COLO668 (cell line): ENCODE data around the gene ADAM8.
"Not testable (repeated sequence)": the region's sequence is repeated elsewhere in the genome, so short reads cannot be mapped to it uniquely, and the experiment has no call there.

Experiments used
- DNase-seq: peaks from one replicate; lab custom pipeline; 2025; ENCODE audit not compliant: unreplicated experiment; lab: John Stamatoyannopoulos, UW

Gene ADAM8

GRCh38 chr10:133269367-133269766 lies 7.3 kb downstream of the ADAM8 start:
- DNase-seq, result no peak

- no peak for DNase-seq
Measured at GRCh38 chr10:133268532-133268931, 8.1 kb downstream of the ADAM8 start.

GRCh38 chr10:133267829-133268228 lies 8.8 kb downstream of the ADAM8 start:
- no peak for DNase-seq

- no peak for DNase-seq
Measured at GRCh38 chr10:133267293-133267692, 9.4 kb downstream of the ADAM8 start.

- DNase-seq, result no peak
Measured at GRCh38 chr10:133266056-133266795, 10.4 kb downstream of the ADAM8 start.

- DNase-seq, result not testable (repeated sequence)
Measured at GRCh38 chr10:133265052-133265451, 11.6 kb downstream of the ADAM8 start.

GRCh38 chr10:133264461-133264860 lies 12.2 kb downstream of the ADAM8 start:
- DNase-seq, result no peak

GRCh38 chr10:133263674-133264073 lies 13.0 kb downstream of the ADAM8 start:
- no peak for DNase-seq

GRCh38 chr10:133262696-133263095 lies 14.0 kb downstream of the ADAM8 start:
- peak; percentile 89 for DNase-seq

GRCh38 chr10:133261726-133262325 lies 14.8 kb downstream of the ADAM8 start:
- DNase-seq, result peak; percentile 85

- DNase-seq, result peak; percentile 43
Measured at GRCh38 chr10:133260895-133261725, 15.6 kb downstream of the ADAM8 start.

- DNase-seq, result no peak
Measured at GRCh38 chr10:133259602-133259989, 17.1 kb downstream of the ADAM8 start.

- peak; percentile 2 for DNase-seq
Measured at GRCh38 chr10:133258818-133259601, 17.7 kb downstream of the ADAM8 start.

- DNase-seq, result peak; percentile 36
Measured at GRCh38 chr10:133258066-133258817, 18.4 kb downstream of the ADAM8 start.

- peak; percentile 38 for DNase-seq
Measured at GRCh38 chr10:133257489-133258065, 19.1 kb downstream of the ADAM8 start.

GRCh38 chr10:133255323-133255722 lies 21.3 kb downstream of the ADAM8 start:
- DNase-seq, result no peak

- no peak for DNase-seq
Measured at GRCh38 chr10:133254421-133255120, 22.1 kb downstream of the ADAM8 start.

- DNase-seq, result no peak
Measured at GRCh38 chr10:133253361-133253955, 23.2 kb downstream of the ADAM8 start.

GRCh38 chr10:133252223-133252552 lies 24.5 kb downstream of the ADAM8 start:
- no peak for DNase-seq
